ENCODE results near the gene SETD4. TPM values are rescaled to one million over a fixed set of nuclear protein-coding genes. Genes with fewer than 3 reads are reported as not detected.

SETD4 gene
- total and polyA plus RNA-seq, 2 donors (not counting 3 experiments of a cell fraction or from before 2014, with no cell fraction given), result 13.0 to 25.1 TPM

GRCh38 chr21:36010801-36011200 is 49.5 kb downstream of the SETD4 start:
- no peak overlapping the region for H2AFZ ChIP-seq (ENCODE audit: low read depth, low read length)
- FAIRE-seq, result no peak
- CTCF ChIA-PET, result no interaction called here

More at GRCh38 chr21:36010801-36011200, 49.5 kb downstream of the SETD4 start:
- Histone ChIP-seq H3K27me3 (ENCODE audit: control insufficient read depth in 2 of 2, insufficient read depth in 2 of 2, low read length in 2 of 2) (peaks cover 10 to 17% of the 10 kb centered on the region in 2 experiments), H3K4me2 (ENCODE audit: insufficient read depth, low read length) (no peak overlapping the region), H3K9me3 (replicated peaks; ENCODE audit: control insufficient read depth, insufficient read depth, low read length) (no peaks in the 10 kb centered on the region), H4K20me1 (replicated peaks; ENCODE audit: control insufficient read depth, extremely low read depth, insufficient read depth, low read length) (no peaks in the 10 kb centered on the region), H3K79me2 (ENCODE audit: control insufficient read depth, insufficient read depth, low read length) (no peaks in the 10 kb centered on the region), H3K27ac (ENCODE audit: insufficient read depth, low read depth, low read length) (no peak overlapping the region), H3K9me1 (replicated peaks; ENCODE audit: control insufficient read depth, extremely low read depth, insufficient read depth, low read length) (no peaks in the 10 kb centered on the region), H3K9ac (replicated peaks; ENCODE audit: extremely low read depth, insufficient read depth, low read length) (no peak overlapping the region), H3K4me3 (replicated peaks in 1 of 3; ENCODE audit: insufficient read depth in 1 of 3, low read depth in 1 of 3, low read length in 3 of 3) (no peak overlapping the region), H3K4me1 (ENCODE audit: control insufficient read depth, extremely low read depth, insufficient read depth, low read length) (no peaks in the 10 kb centered on the region), H3K36me3 (ENCODE audit: control insufficient read depth in 2 of 2, extremely low read depth in 1 of 2, insufficient read depth in 2 of 2, low read length in 2 of 2) (no peaks in the 10 kb centered on the region)
- DNase-seq (ENCODE audit: low read depth, low spot score), result no peak
- dilution Hi-C loops (cut with MboI; ENCODE audit: extremely low pct_ligation_motif_present, low sequenced_read_pairs) (no loop called here), intact Hi-C loops (cut with micrococcal nuclease) (no loop called here)
- TF ChIP-seq JUN (IDR thresholded peaks at IDR 0.05; ENCODE audit: borderline replicate concordance, insufficient read depth, insufficient read length, low read depth) (no peak), GATA2 (IDR thresholded peaks at IDR 0.05; ENCODE audit: insufficient read depth, insufficient read length, low read depth, low read length) (no peak), MYC (IDR thresholded peaks at IDR 0.05; ENCODE audit: low read depth, low read length) (no peak), EZH2 (IDR thresholded peaks at IDR 0.05; ENCODE audit: borderline replicate concordance, low read depth, low read length, severe bottlenecking) (no peak), FOS (IDR thresholded peaks at IDR 0.05; ENCODE audit: borderline replicate concordance, insufficient read depth, low read length) (no peak), MAX (IDR thresholded peaks at IDR 0.05; ENCODE audit: insufficient read depth, insufficient read length) (no peak), POLR2AphosphoS5 (IDR thresholded peaks at IDR 0.05; ENCODE audit: insufficient read depth, low read depth, low read length) (no peak), POLR2A (IDR thresholded peaks at IDR 0.05; ENCODE audit: low read depth, low read length) (no peak)
- TF ChIP-seq, protein P1, sequence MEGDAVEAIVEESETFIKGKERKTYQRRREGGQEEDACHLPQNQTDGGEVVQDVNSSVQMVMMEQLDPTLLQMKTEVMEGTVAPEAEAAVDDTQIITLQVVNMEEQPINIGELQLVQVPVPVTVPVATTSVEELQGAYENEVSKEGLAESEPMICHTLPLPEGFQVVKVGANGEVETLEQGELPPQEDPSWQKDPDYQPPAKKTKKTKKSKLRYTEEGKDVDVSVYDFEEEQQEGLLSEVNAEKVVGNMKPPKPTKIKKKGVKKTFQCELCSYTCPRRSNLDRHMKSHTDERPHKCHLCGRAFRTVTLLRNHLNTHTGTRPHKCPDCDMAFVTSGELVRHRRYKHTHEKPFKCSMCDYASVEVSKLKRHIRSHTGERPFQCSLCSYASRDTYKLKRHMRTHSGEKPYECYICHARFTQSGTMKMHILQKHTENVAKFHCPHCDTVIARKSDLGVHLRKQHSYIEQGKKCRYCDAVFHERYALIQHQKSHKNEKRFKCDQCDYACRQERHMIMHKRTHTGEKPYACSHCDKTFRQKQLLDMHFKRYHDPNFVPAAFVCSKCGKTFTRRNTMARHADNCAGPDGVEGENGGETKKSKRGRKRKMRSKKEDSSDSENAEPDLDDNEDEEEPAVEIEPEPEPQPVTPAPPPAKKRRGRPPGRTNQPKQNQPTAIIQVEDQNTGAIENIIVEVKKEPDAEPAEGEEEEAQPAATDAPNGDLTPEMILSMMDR (IDR thresholded peaks at IDR 0.05; ENCODE audit: extremely low read depth in 1 of 2, insufficient read depth in 1 of 2, low read depth in 1 of 2, low read length in 2 of 2), result no peak
- POLR2A ChIA-PET, result no interaction called here
- BruUV-seq (replicated peaks), result no TSS peak

All from endothelial cell of umbilical vein (primary cell).